ENCODE data around the gene TTLL6. TPM values are rescaled to one million over a fixed set of nuclear protein-coding genes. Genes with fewer than 3 reads are reported as not detected.

The TTLL6 gene
- total and polyA plus RNA-seq, 4 donors = 0.22 to 0.61 (median 0.31) TPM

DNA sequence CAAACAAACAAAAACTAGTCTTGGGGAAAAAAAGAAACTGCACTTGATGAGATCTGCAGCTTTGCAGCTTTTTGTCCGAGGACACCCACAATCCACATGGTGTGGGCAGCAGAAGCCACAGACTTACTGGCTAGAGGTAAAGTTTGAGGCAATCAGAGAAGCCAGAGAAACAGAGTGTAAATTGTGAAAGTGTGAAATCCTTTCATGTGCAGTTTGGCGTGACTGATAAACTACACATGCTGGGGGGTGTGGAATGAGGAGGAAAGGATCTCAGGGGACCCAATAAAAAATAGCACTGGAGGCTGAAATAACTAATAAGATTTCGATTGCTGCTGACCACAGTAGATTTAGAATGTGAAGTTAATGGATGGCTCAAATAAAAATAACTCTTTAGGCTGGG, 46.1 kb downstream of the TTLL6 start:
- H3K27me3 ChIP-seq (ENCODE audit: control insufficient read depth, insufficient read depth, low read length) = peaks cover 2% of the 10 kb centered on the region
- no peaks in the 10 kb centered on the region for H3K9me3 ChIP-seq (ENCODE audit: control insufficient read depth, insufficient read depth, low read length)
- DNase-seq (ENCODE audit: low read depth in 4 of 6, low spot score in 6 of 6) = no peak
- H3K4me3 ChIP-seq (ENCODE audit: low read depth, low read length) = no peak overlapping the region
- H3K4me1 ChIP-seq (ENCODE audit: control insufficient read depth, insufficient read depth, low read length) = no peaks in the 10 kb centered on the region
- WGBS (ENCODE audit: insufficient coverage) = 26% methylated on average over 3 of the region's 3 CpGs
- no peaks in the 10 kb centered on the region for H3K36me3 ChIP-seq (ENCODE audit: control insufficient read depth, insufficient read depth, low read length)
- no peak overlapping the region for H3K27ac ChIP-seq (ENCODE audit: low read depth, low read length)

DNA sequence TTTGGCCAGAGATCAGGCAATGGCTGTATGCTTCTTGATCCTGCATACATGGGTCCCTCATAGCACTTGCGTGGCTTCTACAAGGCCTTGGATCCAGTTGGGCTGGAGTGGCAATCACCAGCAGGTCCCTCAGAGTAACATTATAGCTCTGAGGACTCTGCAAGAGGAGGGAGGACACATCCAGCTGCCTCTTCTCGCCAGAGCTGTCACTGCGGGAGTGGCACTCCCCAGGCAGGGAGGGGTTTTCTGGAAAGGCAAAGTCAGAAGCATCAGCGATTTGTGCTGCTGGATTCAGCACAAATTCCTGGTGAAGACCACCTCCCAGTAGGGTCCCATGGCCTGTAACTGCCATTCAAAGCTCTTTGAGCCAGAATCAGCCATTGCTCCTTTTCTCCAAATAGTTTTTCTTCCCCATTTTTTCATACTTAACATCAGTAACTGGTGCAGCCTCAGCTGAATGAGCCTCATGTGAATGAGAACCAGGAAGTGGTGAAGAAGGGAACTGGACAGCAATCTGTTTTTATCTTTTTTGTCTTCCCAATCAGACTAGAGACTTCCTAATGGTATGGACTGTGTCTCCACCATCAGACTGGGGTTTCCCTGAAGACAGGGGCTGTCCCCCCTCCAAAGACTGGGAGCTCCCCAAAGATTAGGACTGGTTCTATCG, 47.9 kb downstream of the TTLL6 start:
- H3K27me3 ChIP-seq (ENCODE audit: control insufficient read depth, insufficient read depth, low read length) = peaks cover 8% of the 10 kb centered on the region
- H3K36me3 ChIP-seq (ENCODE audit: control insufficient read depth, insufficient read depth, low read length) = no peaks in the 10 kb centered on the region
- 87% methylated on average over 4 of the region's 5 CpGs for WGBS (ENCODE audit: insufficient coverage)
- H3K27ac ChIP-seq (ENCODE audit: low read depth, low read length) = no peak overlapping the region
- DNase-seq (ENCODE audit: low read depth in 4 of 6, low spot score in 6 of 6) = no peak
- no peaks in the 10 kb centered on the region for H3K9me3 ChIP-seq (ENCODE audit: control insufficient read depth, insufficient read depth, low read length)
- no peaks in the 10 kb centered on the region for H3K4me1 ChIP-seq (ENCODE audit: control insufficient read depth, insufficient read depth, low read length)
- H3K4me3 ChIP-seq (ENCODE audit: low read depth, low read length) = no peak overlapping the region

DNA sequence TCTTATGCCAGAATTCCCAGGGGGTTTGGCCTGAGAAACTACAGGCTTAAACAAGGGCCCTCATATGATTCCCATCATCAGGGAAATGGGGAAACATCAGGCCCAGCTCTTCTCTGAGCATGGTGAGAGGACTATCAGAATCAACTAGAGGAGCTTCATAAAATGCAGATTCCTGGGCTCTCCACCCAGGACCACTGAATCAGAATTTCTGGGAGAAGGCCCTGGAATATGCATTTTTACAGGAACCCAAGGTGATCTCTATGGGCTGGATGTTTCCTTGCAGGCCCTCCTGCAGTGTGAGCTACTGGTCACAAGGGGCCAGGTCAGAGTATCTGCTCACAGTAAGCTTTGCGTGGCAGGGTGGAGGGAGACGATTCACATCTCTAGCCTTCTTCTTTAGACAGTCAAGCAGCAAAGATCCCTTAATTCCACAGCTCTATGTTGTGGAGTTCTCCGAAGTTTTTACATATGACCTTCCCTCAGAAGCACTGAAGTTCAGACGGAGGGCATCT, 49.7 kb downstream of the TTLL6 start:
- Histone ChIP-seq H3K36me3 (ENCODE audit: control insufficient read depth, insufficient read depth, low read length) (no peaks in the 10 kb centered on the region), H3K27ac (ENCODE audit: low read depth, low read length) (no peak overlapping the region), H3K27me3 (ENCODE audit: control insufficient read depth, insufficient read depth, low read length) (peaks cover 19% of the 10 kb centered on the region), H3K4me3 (ENCODE audit: low read depth, low read length) (no peak overlapping the region), H3K4me1 (ENCODE audit: control insufficient read depth, insufficient read depth, low read length) (no peaks in the 10 kb centered on the region), H3K9me3 (ENCODE audit: control insufficient read depth, insufficient read depth, low read length) (no peaks in the 10 kb centered on the region)
- no peak for DNase-seq (ENCODE audit: low read depth in 4 of 6, low spot score in 6 of 6)
- WGBS (ENCODE audit: insufficient coverage) = 93% methylated on average over 2 of the region's 4 CpGs

DNA sequence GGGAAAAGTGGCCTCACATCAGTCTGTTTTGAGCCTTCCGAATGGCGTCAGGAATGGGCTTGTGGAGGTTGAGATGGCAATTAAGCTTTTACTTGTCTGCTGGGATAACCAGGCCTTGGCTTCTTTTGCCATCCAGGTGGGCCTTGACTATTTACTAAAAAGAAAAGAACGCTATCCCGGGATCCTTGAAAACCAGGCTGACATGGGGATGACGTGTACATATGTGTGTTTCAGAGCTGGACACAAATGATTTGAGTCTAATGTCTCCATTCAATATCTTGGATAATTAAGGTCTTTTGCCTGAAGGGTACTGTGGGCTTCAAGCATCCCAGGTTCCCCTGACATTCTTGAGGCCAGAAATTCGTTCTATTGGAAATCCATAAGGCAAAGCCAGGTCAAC, 55.9 kb downstream of the TTLL6 start:
- H3K4me1 ChIP-seq (ENCODE audit: control insufficient read depth, insufficient read depth, low read length) = peaks cover 3% of the 10 kb centered on the region
- H3K9me3 ChIP-seq (ENCODE audit: control insufficient read depth, insufficient read depth, low read length) = no peaks in the 10 kb centered on the region
- DNase-seq (ENCODE audit: low read depth in 4 of 6, low spot score in 6 of 6) = no peak
- WGBS (ENCODE audit: insufficient coverage) = 85% methylated on average over 6 of the region's 6 CpGs
- H3K36me3 ChIP-seq (ENCODE audit: control insufficient read depth, insufficient read depth, low read length) = no peaks in the 10 kb centered on the region
- H3K27ac ChIP-seq (ENCODE audit: low read depth, low read length) = no peak overlapping the region
- no peak overlapping the region for H3K4me3 ChIP-seq (ENCODE audit: low read depth, low read length)
- H3K27me3 ChIP-seq (ENCODE audit: control insufficient read depth, insufficient read depth, low read length) = peaks cover 70% of the 10 kb centered on the region

DNA sequence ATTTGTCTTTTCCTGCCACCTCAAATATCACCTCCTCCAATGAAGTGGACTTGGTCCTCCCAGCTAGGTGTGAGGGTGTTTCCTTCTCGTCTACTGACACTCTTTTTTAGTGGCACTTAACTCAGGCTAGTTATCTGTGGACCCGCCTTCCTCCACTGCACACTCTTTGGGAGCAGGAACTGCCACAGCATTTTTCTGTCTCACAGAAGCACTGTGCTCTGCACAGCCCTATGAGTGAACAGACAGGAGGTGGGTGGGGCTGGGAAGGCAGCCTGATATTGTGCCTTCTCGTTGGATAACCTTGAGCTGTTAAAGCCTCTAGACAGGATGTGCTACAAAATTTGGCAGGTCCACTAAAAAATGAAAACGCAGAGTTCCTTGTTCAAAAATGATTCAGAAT, 56.6 kb downstream of the TTLL6 start:
- peaks cover 72% of the 10 kb centered on the region for H3K27me3 ChIP-seq (ENCODE audit: control insufficient read depth, insufficient read depth, low read length)
- peaks cover 3% of the 10 kb centered on the region for H3K4me1 ChIP-seq (ENCODE audit: control insufficient read depth, insufficient read depth, low read length)
- WGBS (ENCODE audit: insufficient coverage) = 77% methylated on average over 2 of the region's 4 CpGs
- H3K9me3 ChIP-seq (ENCODE audit: control insufficient read depth, insufficient read depth, low read length) = no peaks in the 10 kb centered on the region
- no peak overlapping the region for H3K4me3 ChIP-seq (ENCODE audit: low read depth, low read length)
- DNase-seq (ENCODE audit: low read depth in 4 of 6, low spot score in 6 of 6) = no peak
- H3K27ac ChIP-seq (ENCODE audit: low read depth, low read length) = no peak overlapping the region
- no peaks in the 10 kb centered on the region for H3K36me3 ChIP-seq (ENCODE audit: control insufficient read depth, insufficient read depth, low read length)

DNA sequence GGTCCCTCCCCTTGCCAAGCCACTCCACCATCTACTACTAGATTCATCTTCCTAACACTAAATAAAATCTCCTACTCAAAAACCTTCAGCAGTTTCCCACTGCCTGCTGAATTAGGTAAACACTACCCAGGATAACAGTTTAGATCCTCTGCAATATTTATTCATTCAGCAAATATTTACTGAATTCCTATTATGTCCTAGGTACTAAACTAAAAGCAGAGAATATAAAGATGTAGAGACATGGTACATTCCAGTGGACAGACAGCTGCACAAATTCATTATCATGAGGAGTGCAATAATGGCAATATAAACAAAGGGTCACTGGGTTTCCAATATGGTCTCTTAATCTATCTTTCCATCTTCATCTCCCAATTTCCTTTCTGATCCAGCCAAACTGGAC, 57.7 kb downstream of the TTLL6 start:
- Histone ChIP-seq H3K27ac (ENCODE audit: low read depth, low read length) (no peak overlapping the region), H3K36me3 (ENCODE audit: control insufficient read depth, insufficient read depth, low read length) (no peaks in the 10 kb centered on the region), H3K9me3 (ENCODE audit: control insufficient read depth, insufficient read depth, low read length) (no peaks in the 10 kb centered on the region), H3K27me3 (ENCODE audit: control insufficient read depth, insufficient read depth, low read length) (peaks cover 81% of the 10 kb centered on the region), H3K4me1 (ENCODE audit: control insufficient read depth, insufficient read depth, low read length) (peaks cover 10% of the 10 kb centered on the region), H3K4me3 (ENCODE audit: low read depth, low read length) (no peak overlapping the region)
- DNase-seq (ENCODE audit: low read depth in 4 of 6, low spot score in 6 of 6) = no peak

DNA sequence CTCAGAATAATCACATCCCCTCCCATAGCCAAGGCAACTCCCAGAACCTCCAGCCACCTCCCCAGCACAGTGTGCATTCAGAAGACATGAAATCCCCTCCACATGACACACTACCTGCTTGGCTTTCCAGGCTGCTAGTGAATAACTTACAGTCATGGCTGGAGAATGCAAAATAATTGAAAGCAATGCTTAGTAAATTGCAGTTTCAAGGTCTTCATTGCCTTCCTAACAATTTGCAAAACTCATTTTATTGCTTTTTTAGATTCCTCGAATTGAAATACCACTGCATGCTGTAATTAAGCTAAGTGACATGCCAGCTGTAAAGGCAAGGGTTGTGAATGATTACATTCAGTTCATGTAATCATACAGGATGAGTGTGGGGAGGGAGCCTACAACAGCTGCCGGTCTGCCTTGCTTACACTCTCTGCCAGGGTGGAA, 59.5 kb downstream of the TTLL6 start:
- H3K4me1 ChIP-seq (ENCODE audit: control insufficient read depth, insufficient read depth, low read length) = peaks cover 17% of the 10 kb centered on the region
- no peaks in the 10 kb centered on the region for H3K9me3 ChIP-seq (ENCODE audit: control insufficient read depth, insufficient read depth, low read length)
- H3K27me3 ChIP-seq (ENCODE audit: control insufficient read depth, insufficient read depth, low read length) = peaks cover 89% of the 10 kb centered on the region
- no peak overlapping the region for H3K27ac ChIP-seq (ENCODE audit: low read depth, low read length)
- WGBS (ENCODE audit: insufficient coverage) = 33% methylated on average over 1 of the region's 2 CpGs
- no peak for DNase-seq (ENCODE audit: low read depth in 4 of 6, low spot score in 6 of 6)
- no peaks in the 10 kb centered on the region for H3K36me3 ChIP-seq (ENCODE audit: control insufficient read depth, insufficient read depth, low read length)
- no peak overlapping the region for H3K4me3 ChIP-seq (ENCODE audit: low read depth, low read length)

DNA sequence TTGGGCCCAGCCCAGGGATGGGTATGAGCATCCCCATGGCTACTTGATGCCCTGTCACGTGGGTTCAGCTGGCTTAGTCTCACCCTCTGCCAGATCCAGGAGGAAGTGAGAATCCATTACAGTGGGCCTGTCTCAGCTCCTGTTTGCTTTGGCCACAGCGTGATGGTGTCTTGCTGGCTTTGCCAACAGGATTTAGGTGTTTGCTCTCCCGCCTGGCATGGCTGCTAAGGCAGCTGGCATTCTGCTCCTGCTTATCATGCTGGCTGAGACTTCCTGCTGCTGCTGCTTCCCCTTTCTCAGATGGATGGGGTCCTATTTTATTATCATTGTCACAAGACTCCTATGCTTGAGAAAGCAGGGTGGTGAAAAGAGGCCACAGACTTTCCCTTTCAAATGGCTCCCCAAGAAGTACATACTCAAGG, 60.2 kb downstream of the TTLL6 start:
- H3K9me3 ChIP-seq (ENCODE audit: control insufficient read depth, insufficient read depth, low read length) = no peaks in the 10 kb centered on the region
- H3K36me3 ChIP-seq (ENCODE audit: control insufficient read depth, insufficient read depth, low read length) = no peaks in the 10 kb centered on the region
- H3K27me3 ChIP-seq (ENCODE audit: control insufficient read depth, insufficient read depth, low read length) = peaks cover 90% of the 10 kb centered on the region
- DNase-seq (ENCODE audit: low read depth in 4 of 6, low spot score in 6 of 6) = no peak
- no peak overlapping the region for H3K27ac ChIP-seq (ENCODE audit: low read depth, low read length)
- H3K4me1 ChIP-seq (ENCODE audit: control insufficient read depth, insufficient read depth, low read length) = peaks cover 17% of the 10 kb centered on the region
- H3K4me3 ChIP-seq (ENCODE audit: low read depth, low read length) = no peak overlapping the region
- 31% methylated on average over 2 of the region's 3 CpGs for WGBS (ENCODE audit: insufficient coverage)

DNA sequence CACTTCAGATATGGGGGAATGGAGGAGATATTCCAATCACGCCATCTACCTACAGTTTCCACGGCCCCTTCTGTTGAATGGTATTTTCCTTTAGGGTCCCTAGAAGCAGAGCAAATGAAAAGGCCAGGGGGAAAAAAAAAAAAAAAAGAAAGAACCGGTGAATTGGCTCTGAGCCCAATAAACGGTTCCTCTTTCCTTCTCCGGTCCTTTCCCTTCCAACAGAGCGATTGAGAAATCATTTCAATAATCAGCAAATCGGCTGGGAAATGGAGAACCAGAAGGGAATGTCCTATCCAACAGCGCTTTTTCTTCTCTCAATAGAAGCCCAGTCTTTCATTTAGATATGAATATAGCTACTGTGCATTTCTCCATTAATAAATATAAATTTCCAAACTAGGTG, 61.7 kb downstream of the TTLL6 start:
- no peak for DNase-seq (ENCODE audit: low read depth in 4 of 6, low spot score in 6 of 6)
- no peaks in the 10 kb centered on the region for H3K9me3 ChIP-seq (ENCODE audit: control insufficient read depth, insufficient read depth, low read length)
- H3K4me1 ChIP-seq (ENCODE audit: control insufficient read depth, insufficient read depth, low read length) = peaks cover 17% of the 10 kb centered on the region
- H3K27ac ChIP-seq (ENCODE audit: low read depth, low read length) = no peak overlapping the region
- H3K36me3 ChIP-seq (ENCODE audit: control insufficient read depth, insufficient read depth, low read length) = no peaks in the 10 kb centered on the region
- WGBS (ENCODE audit: insufficient coverage) = no CpG with 5 or more reads among the region's 8 CpGs
- H3K4me3 ChIP-seq (ENCODE audit: low read depth, low read length) = no peak overlapping the region
- peaks cover 91% of the 10 kb centered on the region for H3K27me3 ChIP-seq (ENCODE audit: control insufficient read depth, insufficient read depth, low read length)

DNA sequence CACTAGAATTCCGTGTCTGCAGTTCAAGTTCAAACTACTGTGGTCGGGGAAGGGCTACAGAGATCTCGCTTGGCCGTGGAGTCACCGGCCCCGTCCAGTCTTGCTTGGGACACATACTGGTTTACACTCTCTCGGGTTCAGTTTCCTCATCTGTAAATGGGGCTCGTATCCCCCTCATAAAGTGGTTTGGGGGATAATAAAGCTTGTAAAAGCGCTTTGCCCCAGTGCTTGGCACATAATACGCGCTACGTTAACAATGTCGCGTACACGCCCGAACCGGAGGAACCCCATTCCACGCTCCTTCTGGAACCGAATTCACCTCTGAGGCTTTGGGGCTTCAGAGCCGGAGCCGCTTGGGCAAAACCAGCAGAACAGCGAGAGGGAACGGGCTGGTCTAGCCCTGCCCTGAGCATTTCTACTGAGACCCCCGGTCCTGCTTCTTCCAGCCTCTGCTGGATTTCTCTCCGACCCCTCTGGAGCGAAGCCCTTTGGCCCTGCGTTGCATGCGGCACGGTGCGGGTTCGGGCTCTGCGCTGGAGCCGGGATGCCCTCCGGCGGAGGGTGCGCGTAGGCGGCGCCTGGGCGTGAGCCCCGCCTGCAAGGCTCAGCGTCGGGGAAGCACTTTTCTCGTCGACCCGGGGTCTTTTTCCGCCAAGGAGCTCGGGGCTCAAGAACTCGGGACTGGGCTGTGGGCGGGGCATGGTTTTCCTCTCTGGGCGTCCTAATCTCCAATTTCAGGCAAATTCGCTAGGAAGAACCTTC, 62.3 kb downstream of the TTLL6 start:
- 1% methylated on average over 52 of the region's 52 CpGs for whole genome bisulfite sequencing (ENCODE audit: insufficient coverage)
- DNase-seq (ENCODE audit: low read depth in 4 of 6, low spot score in 6 of 6) = no peak
- no peaks in the 10 kb centered on the region for H3K36me3 ChIP-seq (ENCODE audit: control insufficient read depth, insufficient read depth, low read length)
- H3K27ac ChIP-seq (ENCODE audit: low read depth, low read length) = no peak overlapping the region
- no peaks in the 10 kb centered on the region for H3K9me3 ChIP-seq (ENCODE audit: control insufficient read depth, insufficient read depth, low read length)
- peaks cover 17% of the 10 kb centered on the region for H3K4me1 ChIP-seq (ENCODE audit: control insufficient read depth, insufficient read depth, low read length)
- peaks cover 97% of the 10 kb centered on the region for H3K27me3 ChIP-seq (ENCODE audit: control insufficient read depth, insufficient read depth, low read length)
- H3K4me3 ChIP-seq (ENCODE audit: low read depth, low read length) = no peak overlapping the region

Data from spinal cord (tissue), 10 donors.